ENCODE results near the gene RPE.
A peak's percentile ranks its signal among the peaks of the same experiment; 100 is the strongest.

RPE gene

GRCh38 chr2:210002158-210003157 lies at the start of gene RPE:
Gene RPE, plus strand, starts transcription at chr2:210002638. Its CDS starts 24 bp downstream, at chr2:210002662.
- H3K27ac ChIP-seq (ENCODE audit: low read depth, low read length) = peak within 1 kb of the TSS; percentile 63
- TF ChIP-seq CTCF (IDR thresholded peaks at IDR 0.05; ENCODE audit: insufficient read depth, low read length, poor library complexity, severe bottlenecking) = no peak
- TF ChIP-seq EZH2phosphoT487 (conservative IDR thresholded peaks at IDR 0.05; ENCODE audit: low read length) = no peak
- H4K20me1 ChIP-seq (ENCODE audit: low read depth, low read length) = peaks cover 36% of the 10 kb centered on the region
- H3K79me2 ChIP-seq (ENCODE audit: insufficient read depth, low read length) = peaks cover 51% of the 10 kb centered on the region
- H2AFZ ChIP-seq (ENCODE audit: low read depth, low read length, severe bottlenecking) = peak within 1 kb of the TSS; percentile 75
- H3K36me3 ChIP-seq (ENCODE audit: low read length) = peaks cover 10% of the 10 kb centered on the region; the same call in 1 of the 2 replicates
- H3K4me3 ChIP-seq (ENCODE audit: insufficient read depth, low read length, poor library complexity, severe bottlenecking) = peak within 1 kb of the TSS; percentile 91
- peak within 1 kb of the TSS; percentile 78 for H3K9ac ChIP-seq (ENCODE audit: low read length)
- H3K9me3 ChIP-seq (ENCODE audit: insufficient read depth, low read length) = no peaks in the 10 kb centered on the region
- no peaks in the 10 kb centered on the region for H3K9me2 ChIP-seq (replicated peaks; ENCODE audit: insufficient read depth, low read length)
- peaks cover 3% of the 10 kb centered on the region; the same call in 1 of the 2 replicates for H3F3A ChIP-seq (ENCODE audit: insufficient read depth)
- no peaks in the 10 kb centered on the region for H3K27me3 ChIP-seq (ENCODE audit: low read length)
- H3K4me2 ChIP-seq (ENCODE audit: low read depth, low read length, poor library complexity, severe bottlenecking) = peak within 1 kb of the TSS; percentile 90

GRCh38 chr2:209956271-209956670 lies 46.2 kb upstream of the RPE start:
- H3K4me2 ChIP-seq (ENCODE audit: low read depth, low read length, poor library complexity, severe bottlenecking) = no peak overlapping the region
- H3K4me3 ChIP-seq (ENCODE audit: insufficient read depth, low read length, poor library complexity, severe bottlenecking) = no peak overlapping the region
- no peaks in the 10 kb centered on the region for H3K79me2 ChIP-seq (ENCODE audit: insufficient read depth, low read length)
- H3K9ac ChIP-seq (ENCODE audit: low read length) = no peak overlapping the region
- no peaks in the 10 kb centered on the region for H3K36me3 ChIP-seq (ENCODE audit: low read length)
- H3K9me2 ChIP-seq (replicated peaks; ENCODE audit: insufficient read depth, low read length) = no peaks in the 10 kb centered on the region
- no peaks in the 10 kb centered on the region for H3F3A ChIP-seq (ENCODE audit: insufficient read depth)
- TF ChIP-seq CTCF (IDR thresholded peaks at IDR 0.05; ENCODE audit: insufficient read depth, low read length, poor library complexity, severe bottlenecking) (no peak), EZH2phosphoT487 (conservative IDR thresholded peaks at IDR 0.05; ENCODE audit: low read length) (no peak)
- H3K9me3 ChIP-seq (ENCODE audit: insufficient read depth, low read length) = no peaks in the 10 kb centered on the region
- H3K27me3 ChIP-seq (ENCODE audit: low read length) = no peaks in the 10 kb centered on the region
- no peaks in the 10 kb centered on the region for H4K20me1 ChIP-seq (ENCODE audit: low read depth, low read length)
- no peak overlapping the region for H3K27ac ChIP-seq (ENCODE audit: low read depth, low read length)
- H2AFZ ChIP-seq (ENCODE audit: low read depth, low read length, severe bottlenecking) = no peak overlapping the region

- TF ChIP-seq CTCF (IDR thresholded peaks at IDR 0.05; ENCODE audit: insufficient read depth, low read length, poor library complexity, severe bottlenecking) (no peak), EZH2phosphoT487 (conservative IDR thresholded peaks at IDR 0.05; ENCODE audit: low read length) (no peak)
- Histone ChIP-seq H3K9ac (ENCODE audit: low read length) (no peak overlapping the region), H3K27me3 (ENCODE audit: low read length) (no peaks in the 10 kb centered on the region), H3K4me3 (ENCODE audit: insufficient read depth, low read length, poor library complexity, severe bottlenecking) (no peak overlapping the region), H2AFZ (ENCODE audit: low read depth, low read length, severe bottlenecking) (no peak overlapping the region), H3K36me3 (ENCODE audit: low read length) (no peaks in the 10 kb centered on the region), H4K20me1 (ENCODE audit: low read depth, low read length) (no peaks in the 10 kb centered on the region), H3K79me2 (ENCODE audit: insufficient read depth, low read length) (no peaks in the 10 kb centered on the region), H3K27ac (ENCODE audit: low read depth, low read length) (no peak overlapping the region), H3K4me2 (ENCODE audit: low read depth, low read length, poor library complexity, severe bottlenecking) (no peak overlapping the region), H3K9me3 (ENCODE audit: insufficient read depth, low read length) (no peaks in the 10 kb centered on the region), H3K9me2 (replicated peaks; ENCODE audit: insufficient read depth, low read length) (no peaks in the 10 kb centered on the region), H3F3A (ENCODE audit: insufficient read depth) (no peaks in the 10 kb centered on the region)
Observed at GRCh38 chr2:209958016-209958415, 44.4 kb upstream of the RPE start.
